Prostate gland (tissue), 2 donors: Measurements from ENCODE around the gene TNFRSF4. TPM values are rescaled to one million over a fixed set of nuclear protein-coding genes. Genes with fewer than 3 reads are reported as not detected.

Experiments
- DNase-seq: peaks from one replicate; pipeline ENCODE4 v3.0.0-alpha.2; 2019; ENCODE audit warnings: low spot score
- H3K27ac ChIP-seq, 2 donors: fragments of 200-600 bp; sonication (generic); 2 replicates each; pipeline ENCODE4 v1.5.1; 2017 to 2019
- H3K27me3 ChIP-seq: fragments of 200-600 bp; sonication (generic); replicated peaks from 2 replicates; pipeline ENCODE4 v1.5.1; 2019; ENCODE audit not compliant: insufficient read depth
- H3K36me3 ChIP-seq, 2 donors: fragments of 200-600 bp; sonication (generic); 1 replicate in 1 of 2; 2 replicates in 1 of 2; pipeline versions ENCODE4 v1.5.1 to v1.8.1; 2017 to 2019
- H3K4me1 ChIP-seq: fragments of 200-600 bp; sonication (generic); replicated peaks from 2 replicates; pipeline ENCODE4 v1.5.1; 2019
- H3K4me3 ChIP-seq, 2 donors: fragments of 200-600 bp; sonication (generic); 2 replicates each; pipeline ENCODE4 v1.5.1; 2017 to 2019
- H3K9me3 ChIP-seq: fragments of 200-600 bp; sonication (generic); 2 replicates; pipeline ENCODE4 v1.5.1; 2017
- POLR2A ChIP-seq: fragments of 450-650 bp; IDR thresholded peaks from one replicate; pipeline ENCODE4 v1.6.1; 2016; ENCODE audit warnings: antibody characterized with exemption, mild to moderate bottlenecking
- POLR2AphosphoS5 ChIP-seq: sonication (generic); formaldehyde crosslinking; IDR thresholded peaks from one replicate; pipeline ENCODE4 v1.6.1; 2017; ENCODE audit warnings: antibody characterized with exemption
- WGBS: methylation state at CpG from one replicate; pipeline ENCODE4 v1.1.5; 2018; 5-methylcytosine and 5-hydroxymethylcytosine counted together
- intact Hi-C: fragments of 100-400 bp; cut with DNase I; formaldehyde crosslinking; loops from one replicate; pipeline ENCODE4 v1.14.2; 2022
- total RNA-seq, 2 donors: library from RNA; depleted of rRNA; stranded (reverse); fragments of >200 nt; gene quantifications; one replicate each; pipeline ENCODE4 v1.1.0, GENCODE V29; 2016
- TF ChIP-seq, protein P1 (sequence below), 4 experiments: fragments of 200-600 bp in 2 of 4; fragments of 450-650 bp in 2 of 4; sonication (generic) in 2 of 4; IDR thresholded peaks; 1 replicate in 3 of 4; 2 replicates in 1 of 4; pipeline ENCODE4 v1.5.1; 2016 to 2019; ENCODE audit warnings: antibody characterized with exemption in 4 of 4, mild to moderate bottlenecking in 2 of 4, moderate library complexity in 2 of 4

The TNFRSF4 gene
- total RNA-seq, 2 donors from 2014 or later = 0.50 to 3.0 TPM

DNA sequence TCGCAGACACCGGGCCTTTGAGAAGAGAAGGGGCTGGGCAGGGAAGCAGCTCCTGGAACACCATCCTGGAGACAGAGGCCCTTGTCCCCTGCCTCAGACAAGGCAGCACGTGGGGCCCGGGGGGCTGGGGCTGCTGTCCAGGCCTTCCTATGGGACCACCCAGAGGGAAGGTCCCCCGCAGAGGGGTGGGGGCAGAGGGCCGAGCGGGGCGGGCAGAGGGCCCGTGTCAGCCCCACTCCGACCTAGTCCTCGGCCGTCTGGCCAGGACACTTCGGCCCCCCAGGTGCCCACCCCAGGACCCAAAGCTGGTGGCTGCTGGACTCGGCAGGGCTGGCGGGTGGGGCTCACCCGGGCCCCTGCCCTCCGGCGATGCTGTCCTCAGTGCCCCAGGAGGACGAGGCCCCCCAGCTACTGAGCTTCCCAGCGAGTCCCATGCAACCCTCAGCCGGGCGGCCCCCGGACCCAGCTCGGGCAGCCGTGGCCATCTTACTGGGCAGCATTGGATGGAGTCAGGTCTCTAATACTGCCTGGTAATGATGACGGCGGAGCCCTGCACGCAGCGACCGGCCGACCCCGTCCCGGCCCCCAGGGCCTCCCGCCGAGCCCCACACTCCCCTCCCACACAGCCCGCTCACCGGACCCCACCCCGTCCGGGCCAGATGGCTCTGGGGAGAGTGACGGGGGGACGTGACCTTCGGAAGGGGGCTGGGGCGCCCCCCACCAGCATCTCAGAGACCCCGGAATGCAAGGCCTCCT is 47.1 kb downstream of the TNFRSF4 start:
- Histone ChIP-seq H3K27ac (peak overlapping the region in 1 of 2 donors; percentile 95), H3K9me3 (no peaks in the 10 kb centered on the region), H3K4me3 (peak overlapping the region; percentile 45 to 62), H3K27me3 (no peaks in the 10 kb centered on the region), H3K4me1 (peaks cover 10% of the 10 kb centered on the region), H3K36me3 (no peaks in the 10 kb centered on the region)
- 57% methylated on average over 31 of the region's 44 CpGs for WGBS
- no peak for TF ChIP-seq POLR2AphosphoS5
- TF ChIP-seq, protein P1, sequence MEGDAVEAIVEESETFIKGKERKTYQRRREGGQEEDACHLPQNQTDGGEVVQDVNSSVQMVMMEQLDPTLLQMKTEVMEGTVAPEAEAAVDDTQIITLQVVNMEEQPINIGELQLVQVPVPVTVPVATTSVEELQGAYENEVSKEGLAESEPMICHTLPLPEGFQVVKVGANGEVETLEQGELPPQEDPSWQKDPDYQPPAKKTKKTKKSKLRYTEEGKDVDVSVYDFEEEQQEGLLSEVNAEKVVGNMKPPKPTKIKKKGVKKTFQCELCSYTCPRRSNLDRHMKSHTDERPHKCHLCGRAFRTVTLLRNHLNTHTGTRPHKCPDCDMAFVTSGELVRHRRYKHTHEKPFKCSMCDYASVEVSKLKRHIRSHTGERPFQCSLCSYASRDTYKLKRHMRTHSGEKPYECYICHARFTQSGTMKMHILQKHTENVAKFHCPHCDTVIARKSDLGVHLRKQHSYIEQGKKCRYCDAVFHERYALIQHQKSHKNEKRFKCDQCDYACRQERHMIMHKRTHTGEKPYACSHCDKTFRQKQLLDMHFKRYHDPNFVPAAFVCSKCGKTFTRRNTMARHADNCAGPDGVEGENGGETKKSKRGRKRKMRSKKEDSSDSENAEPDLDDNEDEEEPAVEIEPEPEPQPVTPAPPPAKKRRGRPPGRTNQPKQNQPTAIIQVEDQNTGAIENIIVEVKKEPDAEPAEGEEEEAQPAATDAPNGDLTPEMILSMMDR (IDR thresholded peaks at IDR 0.05) = no peak
- TF ChIP-seq POLR2A = no peak
- DNase-seq = no peak
- intact Hi-C loops = no loop called here

DNA sequence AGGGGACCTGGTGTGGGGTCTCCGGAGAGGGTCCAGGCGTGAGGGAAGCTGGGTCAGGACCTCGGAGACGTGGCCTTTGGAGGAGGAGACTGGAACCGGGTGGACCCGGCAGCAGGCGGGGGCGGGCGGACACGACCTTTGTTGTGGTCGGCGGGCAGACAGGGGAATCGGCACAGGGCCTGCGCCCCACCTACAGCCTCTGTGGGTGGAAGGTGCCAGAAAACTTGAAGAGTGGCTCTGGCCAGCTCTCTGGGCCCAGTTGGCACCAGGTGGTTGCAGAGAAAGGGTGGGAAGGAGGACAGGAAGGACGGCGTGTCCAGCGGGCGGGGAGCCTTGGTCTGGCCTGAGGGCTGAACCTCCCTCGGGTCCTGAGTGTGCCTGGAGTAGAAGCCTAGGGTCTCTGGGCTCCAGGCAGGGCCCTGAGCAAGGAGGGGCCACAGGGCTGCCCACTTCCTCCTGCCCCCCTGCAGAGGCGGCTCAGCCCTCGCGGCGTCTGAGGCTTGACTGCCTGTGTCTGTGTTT is 48.0 kb downstream of the TNFRSF4 start:
- Histone ChIP-seq H3K36me3 (no peaks in the 10 kb centered on the region), H3K4me3 (peak overlapping the region; percentile 45 to 62), H3K4me1 (peaks cover 10% of the 10 kb centered on the region), H3K9me3 (no peaks in the 10 kb centered on the region), H3K27ac (peak overlapping the region; percentile 92 to 95), H3K27me3 (no peaks in the 10 kb centered on the region)
- intact Hi-C loops = no loop called here
- TF ChIP-seq POLR2AphosphoS5 (peak; percentile 12), POLR2A (no peak)
- WGBS = 26% methylated on average over 23 of the region's 23 CpGs
- DNase-seq = peak; percentile 55

DNA sequence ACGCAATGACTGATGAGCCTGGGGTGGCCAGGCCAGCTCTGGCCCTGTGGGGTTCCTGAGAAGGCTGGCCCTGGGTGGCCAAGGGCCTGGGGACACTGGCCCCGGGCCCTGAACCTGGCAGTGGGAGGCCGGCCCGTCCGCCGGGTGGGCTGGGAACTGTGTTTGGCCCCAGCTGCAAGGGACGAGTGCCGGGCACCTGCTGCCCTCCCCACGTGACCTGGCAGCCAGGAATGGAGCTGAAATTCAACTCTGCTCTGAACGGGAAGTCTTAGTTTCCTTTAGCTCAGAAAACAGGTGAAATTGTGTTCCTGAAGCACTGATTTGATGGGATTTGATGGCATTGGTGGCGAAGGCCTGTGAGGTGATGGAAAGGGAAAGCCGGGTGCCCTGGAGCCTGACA is 48.5 kb downstream of the TNFRSF4 start:
- Histone ChIP-seq H3K4me1 (peaks cover 10% of the 10 kb centered on the region), H3K27me3 (no peaks in the 10 kb centered on the region), H3K27ac (peak overlapping the region; percentile 92 to 95), H3K9me3 (no peaks in the 10 kb centered on the region), H3K4me3 (peak overlapping the region; percentile 45 to 62), H3K36me3 (no peaks in the 10 kb centered on the region)
- TF ChIP-seq POLR2AphosphoS5 (no peak), POLR2A (no peak)
- TF ChIP-seq, protein P1 (IDR thresholded peaks at IDR 0.05) = no peak
- intact Hi-C loops = no loop called here
- DNase-seq = no peak
- 38% methylated on average over 11 of the region's 12 CpGs for WGBS

DNA sequence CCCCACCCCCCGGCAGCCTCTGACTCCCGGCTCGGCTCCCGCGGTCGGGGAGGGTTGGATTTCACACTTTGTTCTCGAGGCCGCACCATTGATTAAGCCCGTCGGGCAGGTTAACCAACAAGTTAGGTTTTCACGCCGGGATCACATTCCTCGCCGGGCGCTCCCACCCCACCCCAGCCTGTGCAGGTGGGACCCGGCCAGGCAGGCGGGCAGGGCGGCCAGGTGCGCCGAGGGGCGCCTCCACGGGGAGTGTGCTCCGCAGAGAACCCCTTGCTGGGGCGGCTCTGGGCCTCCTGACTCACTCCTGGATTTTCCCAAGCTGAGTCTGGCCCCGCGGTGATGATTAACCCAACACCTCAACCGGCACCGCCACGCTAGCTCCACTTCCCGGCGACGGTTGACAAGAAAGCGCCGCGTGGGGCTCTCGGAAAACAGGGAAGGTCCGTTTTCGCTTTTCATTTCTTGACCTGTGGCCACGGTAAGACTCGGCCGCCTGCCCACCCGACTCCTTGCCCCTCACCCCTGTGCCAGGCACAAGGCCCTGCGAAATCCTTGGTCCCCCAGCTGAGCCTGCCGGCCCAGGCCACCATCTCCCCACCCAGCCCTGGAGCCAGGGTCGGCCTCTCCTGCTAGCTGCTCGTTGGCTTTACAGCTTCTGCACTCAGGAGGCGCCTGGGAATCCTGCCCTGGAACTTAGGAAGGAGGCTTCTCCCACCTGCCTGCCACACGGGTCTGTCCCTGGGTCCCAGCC is 49.1 kb downstream of the TNFRSF4 start:
- Histone ChIP-seq H3K36me3 (no peaks in the 10 kb centered on the region), H3K27me3 (no peaks in the 10 kb centered on the region), H3K4me1 (peaks cover 10% of the 10 kb centered on the region), H3K4me3 (peak overlapping the region; percentile 45 to 62), H3K27ac (peak overlapping the region; percentile 92 to 95), H3K9me3 (no peaks in the 10 kb centered on the region)
- intact Hi-C loops = no loop called here
- TF ChIP-seq POLR2AphosphoS5 = peak; percentile 46
- TF ChIP-seq, protein P1 (IDR thresholded peaks at IDR 0.05) = no peak
- WGBS = 48% methylated on average over 47 of the region's 48 CpGs
- DNase-seq = peak; percentile 61

DNA sequence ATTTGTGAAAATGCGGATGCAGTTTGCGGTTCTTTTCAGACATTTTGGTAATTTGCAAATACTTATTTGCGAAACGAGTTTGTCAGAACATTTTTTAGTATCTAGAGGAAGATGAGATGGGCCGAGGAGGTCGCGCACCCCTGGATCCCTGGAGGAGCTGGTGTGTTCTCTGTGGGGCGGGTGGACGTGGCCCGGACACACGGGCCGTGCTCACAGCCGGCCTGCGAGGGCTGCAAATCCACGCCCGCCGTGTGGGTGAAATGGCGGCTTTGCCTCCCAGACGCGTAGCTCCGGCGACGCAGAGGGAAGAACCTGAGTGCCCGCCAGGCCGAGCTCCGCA is 49.6 kb downstream of the TNFRSF4 start:
- TF ChIP-seq, protein P1 (IDR thresholded peaks at IDR 0.05) = no peak
- no peak for TF ChIP-seq POLR2AphosphoS5
- peaks cover 10% of the 10 kb centered on the region for H3K4me1 ChIP-seq
- H3K4me3 ChIP-seq = peak overlapping the region; percentile 45 to 62
- intact Hi-C loops = no loop called here
- DNase-seq = no peak
- H3K9me3 ChIP-seq = no peaks in the 10 kb centered on the region
- H3K27ac ChIP-seq = peak overlapping the region; percentile 92 to 95
- WGBS = 33% methylated on average over 26 of the region's 26 CpGs
- H3K36me3 ChIP-seq = no peaks in the 10 kb centered on the region
- no peaks in the 10 kb centered on the region for H3K27me3 ChIP-seq
